PC-9 (cell line): ENCODE data around the gene RBMS1. TPM values are rescaled to one million over a fixed set of nuclear protein-coding genes. Genes with fewer than 3 reads are reported as not detected.

Experiments
- BruUV-seq: library from RNA; stranded (reverse); fragments of 400-500 nt; replicated peaks from 2 replicates; lab custom pipeline; 2021; lab: Mats Ljungman, UMichigan
- CTCF ChIA-PET: fragments of 300-600 bp; sonication (Branson Sonifier 250); formaldehyde crosslinking; loops from one replicate; lab custom pipeline; 2022; ENCODE audit warnings: antibody characterized with exemption; lab: Charles Lee
- POLR2A ChIA-PET: fragments of 300-600 bp; sonication (Branson Sonifier 250); formaldehyde crosslinking; loops from one replicate; lab custom pipeline; 2022; ENCODE audit warnings: antibody characterized with exemption; ENCODE audit not compliant: unreplicated experiment; lab: Charles Lee
- DNase-seq, 2 experiments: peaks; one replicate each; pipeline versions ENCODE4 v3.0.0 to v3.0.0-alpha.2; 2015 to 2022; ENCODE audit warnings: mixed read lengths in 1 of 2
- H2AFZ ChIP-seq: fragments of 200-600 bp; sonication (generic); 2 replicates; pipeline ENCODE4 v1.8.1; 2017; ENCODE audit warnings: antibody characterized with exemption
- H3F3A ChIP-seq: fragments of 200-600 bp; sonication (generic); 2 replicates; pipeline ENCODE4 v1.8.1; 2017; ENCODE audit warnings: antibody characterized with exemption, mild to moderate bottlenecking, low read depth; ENCODE audit not compliant: insufficient read depth
- H3K27ac ChIP-seq: fragments of 200-600 bp; sonication (generic); 2 replicates; pipeline ENCODE4 v1.6.1; 2016; ENCODE audit warnings: mixed run types
- H3K27me3 ChIP-seq: fragments of 200-600 bp; sonication (generic); 2 replicates; pipeline ENCODE4 v1.6.1; 2016; ENCODE audit warnings: low read depth, mixed run types; ENCODE audit not compliant: insufficient read depth
- H3K36me3 ChIP-seq: fragments of 200-600 bp; sonication (generic); 2 replicates; pipeline ENCODE4 v1.6.1; 2016; ENCODE audit warnings: low read depth, mixed run types
- H3K4me1 ChIP-seq: fragments of 200-600 bp; sonication (generic); replicated peaks from 2 replicates; pipeline ENCODE4 v1.6.1; 2016; ENCODE audit warnings: mixed run types; ENCODE audit not compliant: insufficient read depth
- H3K4me2 ChIP-seq: fragments of 200-600 bp; sonication (generic); 2 replicates; pipeline ENCODE4 v1.6.1; 2017; ENCODE audit warnings: mixed run types
- H3K4me3 ChIP-seq: fragments of 200-600 bp; sonication (generic); 2 replicates; pipeline ENCODE4 v1.6.1; 2016; ENCODE audit warnings: mixed run types
- H3K79me2 ChIP-seq: fragments of 200-600 bp; sonication (generic); 2 replicates; pipeline ENCODE4 v1.6.1; 2017; ENCODE audit warnings: low read depth, mixed run types
- H3K9me2 ChIP-seq: fragments of 200-600 bp; sonication (generic); 2 replicates; pipeline ENCODE4 v1.8.1; 2017; ENCODE audit warnings: mild to moderate bottlenecking; ENCODE audit not compliant: insufficient read depth
- H3K9me3 ChIP-seq: fragments of 200-600 bp; sonication (generic); 2 replicates; pipeline ENCODE4 v1.8.1; 2016; ENCODE audit warnings: low read depth; ENCODE audit not compliant: insufficient read depth
- H4K20me1 ChIP-seq: fragments of 200-600 bp; sonication (generic); 2 replicates; pipeline ENCODE4 v1.8.1; 2017; ENCODE audit not compliant: insufficient read depth
- EZH2 ChIP-seq: fragments of 200-600 bp; sonication (generic); IDR thresholded peaks from 2 replicates; pipeline ENCODE4 v1.8.0; 2017; ENCODE audit warnings: antibody characterized with exemption, low read depth
- intact Hi-C: fragments of 100-400 bp; cut with micrococcal nuclease; formaldehyde crosslinking; loops from one replicate; pipeline ENCODE4 v1.10.0; 2022; ENCODE audit not compliant: unreplicated experiment
- total RNA-seq: library from RNA; stranded (reverse); gene quantifications from 2 replicates; pipeline ENCODE4 v1.2.3, GENCODE V29; 2021
- TF ChIP-seq, protein P1 (sequence below): fragments of 200-600 bp; sonication (generic); conservative IDR thresholded peaks from 2 replicates; pipeline ENCODE4 v1.6.1; 2017; ENCODE audit warnings: mixed run types, antibody characterized with exemption, mild to moderate bottlenecking, moderate library complexity

Gene RBMS1
- total RNA-seq, 1 experiment from 2014 or later = 65.1 TPM

DNA sequence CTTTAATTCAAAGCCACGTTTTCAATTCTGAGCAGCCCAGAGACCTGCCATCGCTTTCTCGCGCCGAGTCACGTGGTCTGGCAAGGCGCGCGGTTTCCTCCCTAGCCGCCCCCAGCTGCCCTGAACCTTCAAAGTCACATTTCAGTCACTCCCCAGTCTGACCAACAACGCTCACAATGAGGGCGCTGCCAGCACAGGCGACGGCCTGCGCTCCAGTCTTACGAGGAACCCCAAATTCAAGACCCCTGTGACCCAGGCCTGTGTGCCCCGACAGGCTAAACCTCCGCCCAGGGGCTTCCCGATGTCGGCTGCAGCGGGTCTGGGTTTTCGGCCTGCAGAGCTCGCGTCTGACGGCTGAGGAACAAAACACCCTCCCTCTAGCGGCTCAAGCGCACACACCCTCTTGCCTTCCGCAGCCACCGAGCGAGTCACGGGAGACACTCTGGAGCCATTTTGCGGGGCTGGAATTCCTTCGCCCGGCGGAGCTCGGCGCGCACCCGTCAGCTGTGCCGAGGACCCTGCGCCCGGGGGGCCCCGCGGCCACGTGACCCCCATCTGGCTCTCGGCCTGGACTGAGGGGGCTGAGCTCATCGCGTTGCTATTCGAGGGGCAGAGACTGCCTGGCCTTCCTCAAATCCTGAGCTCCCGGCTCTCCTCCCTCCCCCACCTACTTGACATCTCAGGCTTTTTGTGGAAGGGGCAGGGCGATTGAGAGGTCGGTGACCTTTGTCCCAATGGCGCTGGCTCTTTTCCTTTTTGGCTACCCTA is 223.6 kb downstream of the RBMS1 start:
- Histone ChIP-seq H3K9me2 (no peaks in the 10 kb centered on the region), H3K27me3 (no peaks in the 10 kb centered on the region), H3K79me2 (no peaks in the 10 kb centered on the region), H4K20me1 (no peaks in the 10 kb centered on the region), H3F3A (peaks cover 16% of the 10 kb centered on the region; the same call in 1 of the 2 replicates), H3K9me3 (no peaks in the 10 kb centered on the region), H3K4me2 (peak overlapping the region; percentile 68), H3K4me3 (peak overlapping the region; percentile 52; the same call in 1 of the 2 replicates), H3K27ac (peak overlapping the region; percentile 86), H3K4me1 (peaks cover 26% of the 10 kb centered on the region), H2AFZ (peak overlapping the region; percentile 67; the same call in 1 of the 2 replicates), H3K36me3 (peaks cover 5% of the 10 kb centered on the region; the same call in 1 of the 2 replicates)
- DNase-seq = peak; percentile 78
- intact Hi-C loops = loop anchor here (1.0 to 10.0 kb wide), 7 partner anchors 13 to 705 kb away; no protein-coding TSS in a partner anchor
- ChIA-PET CTCF (interaction anchor here (0.5 to 1.5 kb wide), 7 partner anchors 9 to 700 kb away, joined by 3 to 8 read pairs (median 4); no protein-coding TSS in a partner anchor), POLR2A (interaction anchor here (0.5 to 1.0 kb wide), 7 partner anchors 29 to 254 kb away, joined by 3 to 8 read pairs (median 3); no protein-coding TSS in a partner anchor)
- no TSS peak for BruUV-seq
- TF ChIP-seq, protein P1, sequence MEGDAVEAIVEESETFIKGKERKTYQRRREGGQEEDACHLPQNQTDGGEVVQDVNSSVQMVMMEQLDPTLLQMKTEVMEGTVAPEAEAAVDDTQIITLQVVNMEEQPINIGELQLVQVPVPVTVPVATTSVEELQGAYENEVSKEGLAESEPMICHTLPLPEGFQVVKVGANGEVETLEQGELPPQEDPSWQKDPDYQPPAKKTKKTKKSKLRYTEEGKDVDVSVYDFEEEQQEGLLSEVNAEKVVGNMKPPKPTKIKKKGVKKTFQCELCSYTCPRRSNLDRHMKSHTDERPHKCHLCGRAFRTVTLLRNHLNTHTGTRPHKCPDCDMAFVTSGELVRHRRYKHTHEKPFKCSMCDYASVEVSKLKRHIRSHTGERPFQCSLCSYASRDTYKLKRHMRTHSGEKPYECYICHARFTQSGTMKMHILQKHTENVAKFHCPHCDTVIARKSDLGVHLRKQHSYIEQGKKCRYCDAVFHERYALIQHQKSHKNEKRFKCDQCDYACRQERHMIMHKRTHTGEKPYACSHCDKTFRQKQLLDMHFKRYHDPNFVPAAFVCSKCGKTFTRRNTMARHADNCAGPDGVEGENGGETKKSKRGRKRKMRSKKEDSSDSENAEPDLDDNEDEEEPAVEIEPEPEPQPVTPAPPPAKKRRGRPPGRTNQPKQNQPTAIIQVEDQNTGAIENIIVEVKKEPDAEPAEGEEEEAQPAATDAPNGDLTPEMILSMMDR = peak; percentile 59
- no peak for TF ChIP-seq EZH2

DNA sequence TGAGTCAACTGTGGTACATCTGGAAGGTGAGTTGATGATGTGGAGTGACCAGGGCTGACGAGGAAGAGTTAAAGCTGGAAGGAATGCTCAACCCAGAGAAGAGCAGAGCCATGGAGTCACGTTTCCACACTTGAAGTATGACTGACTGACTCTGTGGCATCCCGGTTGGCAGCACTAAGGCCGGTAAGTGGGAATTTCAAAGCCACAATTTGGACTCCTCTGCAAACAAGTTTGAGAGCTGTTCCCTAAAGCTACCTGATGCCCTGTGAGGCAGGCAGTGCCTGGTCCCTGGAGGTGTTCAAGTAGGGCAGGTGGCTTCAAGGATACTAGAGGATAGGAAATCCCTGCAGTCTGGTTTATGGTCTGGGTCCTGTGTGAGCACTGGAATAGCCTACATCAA is 224.2 kb downstream of the RBMS1 start:
- Histone ChIP-seq H3K9me3 (no peaks in the 10 kb centered on the region), H3K27me3 (no peaks in the 10 kb centered on the region), H4K20me1 (no peaks in the 10 kb centered on the region), H3F3A (peaks cover 16% of the 10 kb centered on the region; the same call in 1 of the 2 replicates), H2AFZ (peak overlapping the region; percentile 67; the same call in 1 of the 2 replicates), H3K4me3 (peak overlapping the region; percentile 52; the same call in 1 of the 2 replicates), H3K4me2 (peak overlapping the region; percentile 68), H3K36me3 (no peaks in the 10 kb centered on the region), H3K9me2 (no peaks in the 10 kb centered on the region), H3K79me2 (no peaks in the 10 kb centered on the region), H3K4me1 (peaks cover 26% of the 10 kb centered on the region), H3K27ac (peak overlapping the region; percentile 86)
- intact Hi-C loops = no loop called here
- TF ChIP-seq, protein P1 = no peak
- no peak for TF ChIP-seq EZH2
- DNase-seq = no peak
- CTCF ChIA-PET = interaction anchor here (1.5 kb wide), 1 partner anchor 159 kb away, joined by 4 read pairs; no protein-coding TSS in a partner anchor
- POLR2A ChIA-PET = interaction anchor here (0.7 kb wide), 1 partner anchor 255 kb away, joined by 3 read pairs; no protein-coding TSS in a partner anchor
- TSS peak; percentile 38 for BruUV-seq

DNA sequence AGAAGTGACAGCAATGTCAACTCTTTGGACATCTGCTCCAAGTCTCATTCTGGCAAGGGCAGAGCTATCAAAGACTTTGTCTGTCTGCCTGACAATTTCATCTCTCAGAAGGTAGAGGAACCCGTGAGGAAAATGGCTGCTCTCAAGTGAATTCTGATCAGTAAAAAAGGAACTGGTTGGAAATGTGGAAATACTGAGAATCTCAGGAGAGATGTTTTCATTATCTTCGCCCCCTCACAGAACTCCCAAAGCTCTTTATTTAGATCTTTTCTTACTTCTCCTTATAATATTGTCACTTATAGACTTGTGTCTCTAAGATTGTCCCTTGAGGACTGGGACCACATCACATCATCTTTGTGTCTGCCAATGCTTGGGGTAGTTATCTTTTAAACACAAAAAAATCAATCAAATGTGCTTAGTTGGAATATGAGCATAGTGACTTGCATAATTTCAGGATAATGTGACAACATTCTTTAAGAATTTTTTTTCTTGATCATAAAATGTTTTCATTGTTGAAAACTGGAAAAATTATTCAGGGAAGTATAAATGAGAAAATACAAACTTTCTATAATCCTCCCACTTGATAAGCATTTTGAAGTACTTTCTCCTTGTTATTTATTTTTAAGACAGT is 225.3 kb downstream of the RBMS1 start:
- Histone ChIP-seq H3K27ac (0 out of 2 replicates have a peak overlapping the region, but pooled peaks have one; percentile 17), H3K9me3 (no peaks in the 10 kb centered on the region), H3K27me3 (no peaks in the 10 kb centered on the region), H3K9me2 (no peaks in the 10 kb centered on the region), H4K20me1 (no peaks in the 10 kb centered on the region), H3K4me1 (peaks cover 26% of the 10 kb centered on the region), H3K36me3 (no peaks in the 10 kb centered on the region), H3K79me2 (no peaks in the 10 kb centered on the region), H3K4me3 (no peak overlapping the region), H3F3A (peaks cover 16% of the 10 kb centered on the region; the same call in 1 of the 2 replicates), H2AFZ (no peak overlapping the region), H3K4me2 (no peak overlapping the region)
- no TSS peak for BruUV-seq
- intact Hi-C loops = no loop called here
- ChIA-PET CTCF (no interaction called here), POLR2A (no interaction called here)
- TF ChIP-seq EZH2 = no peak
- TF ChIP-seq, protein P1 = no peak
- no peak for DNase-seq
